HG02973 (cell line): ENCODE measurements around the gene C1QTNF5.

Experiments
- ATAC-seq: cut with Tn5 transposase; IDR thresholded peaks from one replicate; pipeline ENCODE4 v1.9.1; 2021; ENCODE audit warnings: moderate library complexity; ENCODE audit not compliant: unreplicated experiment

Gene C1QTNF5

DNA sequence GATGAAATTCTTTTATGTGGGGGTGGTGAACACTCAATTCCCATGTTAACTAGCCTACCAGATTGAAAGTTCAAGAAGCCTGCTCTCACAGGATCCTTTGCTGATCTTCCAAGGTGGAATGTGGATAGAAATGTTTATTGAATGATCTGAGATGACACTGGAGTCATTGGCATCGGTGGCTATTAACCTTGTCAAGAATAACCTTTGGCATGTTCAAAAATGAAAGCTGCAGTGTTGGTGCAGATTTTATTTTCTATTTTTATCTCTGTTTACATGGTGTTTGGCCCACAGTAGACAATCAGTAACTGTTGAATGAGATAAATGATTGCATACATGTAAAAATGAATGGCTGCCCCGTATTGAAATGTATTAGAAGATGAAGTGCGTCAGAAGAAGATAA lies 42.7 kb downstream of the C1QTNF5 start:
- no peak for ATAC-seq

DNA sequence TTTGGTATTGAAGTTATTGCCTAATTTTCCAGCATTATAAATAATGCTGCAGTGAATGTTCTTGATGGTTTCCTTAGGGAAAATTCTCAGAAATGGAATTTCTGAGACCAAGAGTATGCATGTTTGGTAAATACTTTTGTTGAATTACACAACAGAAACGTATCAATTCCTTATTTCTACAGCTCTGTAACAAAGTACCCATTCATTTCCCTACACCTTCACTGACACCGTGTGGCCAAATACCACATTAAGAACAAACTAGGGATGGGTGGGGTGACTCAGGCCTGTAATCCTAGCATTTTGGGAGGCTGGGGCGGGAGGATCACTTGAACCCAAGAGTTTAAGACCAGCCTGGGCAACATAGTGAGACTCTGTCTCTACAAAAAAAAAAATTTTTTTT lies 45.5 kb downstream of the C1QTNF5 start:
- no peak for ATAC-seq

DNA sequence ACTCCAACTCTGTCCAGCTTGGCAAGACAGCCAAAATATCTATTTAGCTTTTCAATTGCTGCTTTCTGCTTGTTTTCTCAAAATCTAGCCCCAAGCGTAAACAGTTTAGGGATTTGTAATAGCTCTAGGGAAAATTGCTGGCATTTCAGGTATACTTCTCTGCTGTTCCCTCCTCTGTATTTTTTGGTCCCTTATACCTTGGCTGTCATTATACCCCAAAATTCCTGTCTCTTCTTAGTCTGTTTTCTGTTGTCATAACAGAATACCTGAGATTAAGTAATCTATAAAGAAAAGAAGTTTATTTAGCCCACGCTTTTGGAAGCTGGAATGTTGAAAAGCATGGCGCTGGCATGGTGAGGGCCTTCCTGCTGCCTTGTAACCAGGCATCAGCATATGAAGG lies 47.2 kb downstream of the C1QTNF5 start:
- ATAC-seq: no peak

DNA sequence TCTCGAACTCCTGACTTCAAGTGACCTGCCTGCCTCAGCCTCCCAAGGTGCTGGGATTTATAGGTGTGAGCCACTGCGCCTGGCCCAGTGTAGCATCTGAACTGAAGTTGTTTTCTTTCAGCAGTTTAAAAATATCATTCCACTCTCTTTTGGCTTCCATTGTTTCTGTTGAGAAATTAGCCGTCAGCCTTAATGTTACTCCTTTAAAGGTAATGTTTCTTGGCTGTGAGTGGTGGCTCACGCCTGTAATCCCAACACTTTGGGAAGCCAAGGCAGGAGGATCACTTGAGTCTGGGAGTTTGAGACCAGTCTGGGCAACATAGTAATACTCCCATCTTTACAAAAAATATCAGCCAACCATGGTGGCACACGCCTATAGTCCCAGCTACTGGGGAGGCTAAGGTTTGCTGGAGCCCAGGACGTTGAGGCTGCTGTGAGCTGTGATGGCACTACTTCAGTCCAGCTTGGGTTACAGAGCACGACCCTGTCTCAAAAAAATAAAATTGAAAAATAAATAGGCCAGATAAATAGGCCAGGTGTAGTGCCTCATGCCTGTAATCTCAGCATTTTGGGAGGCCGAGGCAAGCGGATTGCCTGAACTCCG lies 49.7 kb downstream of the C1QTNF5 start:
- ATAC-seq: no peak
